Measurements from ENCODE around the gene ANKRD23. TPM values are rescaled to one million over a fixed set of nuclear protein-coding genes. Genes with fewer than 3 reads are reported as not detected.

The ANKRD23 gene
- total and polyA plus RNA-seq, 11 donors, result 0.96 to 26.7 (median 7.9) TPM

DNA sequence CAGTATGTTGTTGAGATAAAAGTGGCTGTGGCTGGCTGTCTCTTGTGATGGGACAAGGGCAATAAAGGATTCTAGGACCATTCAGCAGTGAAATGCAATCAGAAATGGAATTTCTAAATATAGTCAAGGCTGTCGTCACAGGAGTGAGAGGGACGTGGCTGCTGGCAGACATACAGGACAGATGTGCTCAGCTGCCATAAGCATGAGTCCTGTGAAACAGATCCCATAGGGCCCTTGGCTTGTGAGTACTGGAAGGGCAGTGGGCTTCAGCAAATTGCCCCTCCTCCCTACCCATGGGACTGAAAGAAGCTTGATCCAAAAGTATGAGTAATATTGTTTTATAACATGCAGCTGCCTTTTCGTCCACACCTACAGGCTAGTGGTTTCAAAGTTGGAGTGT is 31.9 kb downstream of the ANKRD23 start:
- DNase-seq (peak in 4 of 5 donors; percentile 84 to 89 (median 86)), ATAC-seq (peak; percentile 37 to 68 (median 56))
- Histone ChIP-seq H3K27ac (peak overlapping the region in 11 of 12 donors; percentile 32 to 80 (median 67)), H3K27me3 (no peaks in the 10 kb centered on the region), H3K36me3 (peaks cover 0 to 25% (median 16%) of the 10 kb centered on the region in 9 donors), H3K4me1 (peaks cover 0 to 59% (median 38%) of the 10 kb centered on the region in 12 donors), H3K4me3 (no peak overlapping the region), H3K9me3 (no peaks in the 10 kb centered on the region)
- intact Hi-C loops (cut with DNase I), result loop anchor here in 2 of 10 donors (5.0 to 10.0 kb wide), 3 partner anchors 50 to 277 kb away; partner anchors contain the start of genes ARID5A (in 1 of the 2), CNNM4 (in 1 of the 2) and KANSL3 (in 1 of the 2)
- WGBS, 4 donors, result 21 to 29% (median 25%) methylated on average over 3 of the region's 3 CpGs
- TF ChIP-seq, protein P1, sequence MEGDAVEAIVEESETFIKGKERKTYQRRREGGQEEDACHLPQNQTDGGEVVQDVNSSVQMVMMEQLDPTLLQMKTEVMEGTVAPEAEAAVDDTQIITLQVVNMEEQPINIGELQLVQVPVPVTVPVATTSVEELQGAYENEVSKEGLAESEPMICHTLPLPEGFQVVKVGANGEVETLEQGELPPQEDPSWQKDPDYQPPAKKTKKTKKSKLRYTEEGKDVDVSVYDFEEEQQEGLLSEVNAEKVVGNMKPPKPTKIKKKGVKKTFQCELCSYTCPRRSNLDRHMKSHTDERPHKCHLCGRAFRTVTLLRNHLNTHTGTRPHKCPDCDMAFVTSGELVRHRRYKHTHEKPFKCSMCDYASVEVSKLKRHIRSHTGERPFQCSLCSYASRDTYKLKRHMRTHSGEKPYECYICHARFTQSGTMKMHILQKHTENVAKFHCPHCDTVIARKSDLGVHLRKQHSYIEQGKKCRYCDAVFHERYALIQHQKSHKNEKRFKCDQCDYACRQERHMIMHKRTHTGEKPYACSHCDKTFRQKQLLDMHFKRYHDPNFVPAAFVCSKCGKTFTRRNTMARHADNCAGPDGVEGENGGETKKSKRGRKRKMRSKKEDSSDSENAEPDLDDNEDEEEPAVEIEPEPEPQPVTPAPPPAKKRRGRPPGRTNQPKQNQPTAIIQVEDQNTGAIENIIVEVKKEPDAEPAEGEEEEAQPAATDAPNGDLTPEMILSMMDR (IDR thresholded peaks at IDR 0.05), result no peak
- TF ChIP-seq POLR2A (IDR thresholded peaks at IDR 0.05), result no peak

DNA sequence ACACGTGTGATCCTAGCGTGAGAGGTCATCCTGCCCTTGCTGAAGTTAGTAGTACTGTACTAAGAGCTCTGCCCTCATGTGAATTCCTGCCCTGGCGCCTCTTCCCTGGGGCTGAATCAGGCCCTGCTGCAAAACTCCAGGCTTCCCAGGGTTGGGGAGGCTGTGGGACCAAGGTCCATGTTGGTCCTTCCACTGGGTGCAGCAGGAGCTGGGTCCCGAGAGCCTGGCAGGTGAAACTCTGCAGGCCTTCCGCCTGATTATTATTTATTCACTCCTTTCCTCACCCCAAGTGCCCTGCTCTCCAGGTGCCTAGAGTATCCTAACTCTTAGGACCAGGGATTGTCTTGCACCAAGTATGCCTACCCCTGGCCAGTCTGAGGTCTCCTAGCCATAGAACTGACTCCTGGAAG is 33.0 kb downstream of the ANKRD23 start:
- H3K36me3 ChIP-seq, result peaks cover 0 to 28% (median 16%) of the 10 kb centered on the region in 9 donors
- intact Hi-C loops (cut with DNase I), result loop anchor here in 2 of 10 donors (5.0 to 10.0 kb wide), 3 partner anchors 48 to 276 kb away; partner anchors contain the start of genes ARID5A (in 1 of the 2), CNNM4 (in 1 of the 2) and KANSL3 (in 1 of the 2)
- no peak overlapping the region for H3K4me3 ChIP-seq
- TF ChIP-seq, protein P1 (IDR thresholded peaks at IDR 0.05), result no peak
- TF ChIP-seq POLR2A (IDR thresholded peaks at IDR 0.05), result no peak
- DNase-seq (no peak), ATAC-seq (peak in 1 of 4 donors; percentile 7)
- no peaks in the 10 kb centered on the region for H3K27me3 ChIP-seq
- H3K27ac ChIP-seq, result peak overlapping the region in 10 of 12 donors; percentile 32 to 80 (median 66)
- 66 to 86% (median 74%) methylated on average over 4 to 5 of the region's 5 CpGs for WGBS, 4 donors
- peaks cover 0 to 59% (median 38%) of the 10 kb centered on the region in 12 donors for H3K4me1 ChIP-seq
- H3K9me3 ChIP-seq, result no peaks in the 10 kb centered on the region

DNA sequence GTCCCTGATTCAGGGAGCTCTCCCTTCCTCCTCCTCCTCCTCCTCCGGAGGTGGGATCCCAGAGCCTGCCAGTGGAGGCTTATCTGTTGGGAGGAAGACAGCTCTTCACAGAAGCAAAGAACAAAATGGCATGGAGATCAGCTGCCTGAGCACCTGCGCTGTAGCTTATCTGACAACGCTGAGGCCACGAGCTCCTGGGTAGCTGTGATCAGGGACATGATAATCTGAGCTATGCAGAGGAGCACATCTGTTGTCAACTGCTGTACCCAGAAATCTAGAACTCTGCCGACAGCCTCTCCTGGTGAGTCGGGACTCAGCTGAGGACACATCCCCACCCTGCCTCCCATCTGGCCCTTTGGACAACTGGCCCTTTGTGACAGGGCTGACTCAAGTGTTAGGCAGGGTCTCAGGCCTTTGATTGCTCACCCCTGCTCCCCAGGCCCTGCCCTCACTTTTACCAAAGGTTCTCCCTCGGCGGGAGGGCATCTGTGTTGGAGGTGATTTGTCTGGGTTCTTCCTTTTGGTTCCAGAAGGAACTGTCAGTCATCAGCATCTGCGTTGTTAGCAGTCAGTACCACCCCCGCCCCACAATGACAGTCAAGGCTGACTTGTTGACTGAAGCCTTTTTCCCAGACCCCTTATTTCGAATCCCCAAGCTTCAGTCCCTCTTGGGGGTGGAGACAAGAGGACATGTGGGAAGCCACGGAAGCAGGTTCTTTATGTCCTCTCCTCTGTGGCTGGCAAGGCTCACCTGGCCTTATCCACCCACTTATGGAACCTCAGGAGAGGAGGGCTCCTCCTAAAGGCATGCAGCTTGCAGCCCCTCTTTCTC is 33.7 kb downstream of the ANKRD23 start:
- no peaks in the 10 kb centered on the region for H3K27me3 ChIP-seq
- peak in 1 of 4 donors; percentile 3 for ATAC-seq
- intact Hi-C loops (cut with DNase I), result loop anchor here in 2 of 10 donors (5.0 to 10.0 kb wide), 3 partner anchors 48 to 275 kb away; partner anchors contain the start of genes ARID5A (in 1 of the 2), CNNM4 (in 1 of the 2) and KANSL3 (in 1 of the 2)
- no peaks in the 10 kb centered on the region for H3K9me3 ChIP-seq
- WGBS, 4 donors, result 65 to 72% (median 66%) methylated on average over 10 to 12 of the region's 12 CpGs
- peaks cover 0 to 28% (median 16%) of the 10 kb centered on the region in 9 donors for H3K36me3 ChIP-seq
- no peak overlapping the region for H3K4me3 ChIP-seq
- peaks cover 0 to 55% (median 35%) of the 10 kb centered on the region in 12 donors for H3K4me1 ChIP-seq
- DNase-seq, result no peak
- peak overlapping the region in 8 of 12 donors; percentile 21 to 78 (median 52) for H3K27ac ChIP-seq
- TF ChIP-seq, protein P1 (IDR thresholded peaks at IDR 0.05), result no peak
- TF ChIP-seq POLR2A (IDR thresholded peaks at IDR 0.05), result no peak

Data from heart left ventricle (tissue), 16 donors.